HG03571 (cell line): ENCODE measurements around the gene TTC27.
A peak's percentile ranks its signal among the peaks of the same experiment; 100 is the strongest.

Source experiments
- ATAC-seq: cut with Tn5 transposase; IDR thresholded peaks from one replicate; pipeline ENCODE4 v1.9.1; 2021; ENCODE audit not compliant: unreplicated experiment

TTC27 gene

DNA sequence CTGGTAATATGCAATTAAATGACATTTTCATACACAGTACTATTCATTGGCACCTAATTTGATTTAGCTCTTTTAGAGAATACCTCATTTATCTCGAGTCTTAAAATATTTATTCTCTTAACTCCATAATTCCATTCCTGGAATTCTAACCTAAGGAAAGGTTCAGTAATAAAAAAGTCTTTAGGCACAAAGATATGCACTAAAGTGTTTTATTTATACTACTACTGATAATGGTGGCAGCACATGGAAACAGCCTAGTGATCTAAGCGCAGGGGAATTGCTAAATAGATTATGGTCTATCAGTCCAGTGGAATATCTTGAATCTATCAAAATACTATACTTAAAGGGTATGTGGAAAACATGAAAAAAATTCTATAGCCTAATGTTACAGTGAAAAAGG lies 176.4 kb downstream of the TTC27 start:
- no peak for ATAC-seq

DNA sequence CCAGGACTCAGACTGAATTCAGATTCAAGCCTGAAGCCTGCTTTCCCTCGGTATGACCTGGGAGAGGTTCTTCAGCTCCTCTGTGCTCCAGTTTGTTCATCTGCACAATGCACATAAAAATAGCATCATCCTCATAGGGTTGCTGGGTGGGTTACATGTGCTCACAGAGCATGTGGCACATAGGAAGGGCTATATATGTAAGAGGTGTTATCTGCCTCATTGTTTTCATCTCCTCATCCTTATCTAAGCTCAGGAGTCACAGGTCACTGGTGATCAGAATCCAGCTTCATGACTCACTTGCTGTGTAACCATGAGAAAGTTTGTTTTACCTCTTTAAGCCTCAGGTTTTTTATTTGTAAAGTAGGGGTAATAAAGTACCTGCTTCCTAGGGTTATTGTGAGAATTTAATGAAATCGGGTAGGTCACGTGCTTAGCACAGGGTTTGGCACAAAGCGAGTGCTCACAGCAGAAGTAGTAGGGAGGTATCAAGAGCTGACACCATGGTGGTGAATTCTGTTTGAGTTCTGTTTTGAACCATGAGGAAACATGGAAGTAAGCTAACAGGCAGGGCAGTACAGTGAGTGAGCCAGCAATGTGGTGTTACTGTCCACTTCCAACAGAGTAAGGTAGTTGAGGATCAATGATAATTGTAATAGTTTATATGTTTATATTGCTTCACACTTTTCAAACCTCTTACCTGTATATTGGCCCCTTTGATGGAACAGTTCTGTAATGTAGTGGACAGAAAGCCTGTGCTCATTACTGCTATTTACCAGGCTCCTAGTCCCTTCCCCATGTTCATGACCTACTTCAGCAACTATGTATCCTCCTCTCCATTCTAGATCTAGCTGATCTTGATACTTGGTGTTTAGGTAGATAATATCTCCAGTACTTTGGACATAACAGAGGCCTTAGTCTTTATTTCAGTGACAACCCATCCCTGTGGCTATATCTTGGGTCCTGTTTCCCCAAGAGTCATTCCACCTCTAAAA lies 177.6 kb downstream of the TTC27 start:
- ATAC-seq, result no peak

DNA sequence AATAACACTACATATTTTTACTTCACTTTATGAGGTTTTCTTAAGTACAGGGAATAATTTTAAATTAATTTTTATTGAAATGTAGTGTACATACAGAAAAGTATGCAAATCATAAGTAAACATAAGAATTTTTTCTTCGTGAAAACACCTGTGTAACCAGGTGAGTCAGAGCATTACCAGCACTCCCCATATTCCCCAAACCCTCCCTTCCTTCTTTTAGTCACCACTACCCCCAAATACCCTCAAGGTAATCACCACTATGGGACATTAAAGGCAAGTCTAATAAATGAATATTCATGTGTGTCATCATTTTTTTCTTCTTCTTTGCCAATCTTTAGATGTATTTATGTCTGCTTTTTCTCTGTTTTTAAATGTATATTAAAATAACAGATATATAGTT lies 179.0 kb downstream of the TTC27 start:
- no peak for ATAC-seq

DNA sequence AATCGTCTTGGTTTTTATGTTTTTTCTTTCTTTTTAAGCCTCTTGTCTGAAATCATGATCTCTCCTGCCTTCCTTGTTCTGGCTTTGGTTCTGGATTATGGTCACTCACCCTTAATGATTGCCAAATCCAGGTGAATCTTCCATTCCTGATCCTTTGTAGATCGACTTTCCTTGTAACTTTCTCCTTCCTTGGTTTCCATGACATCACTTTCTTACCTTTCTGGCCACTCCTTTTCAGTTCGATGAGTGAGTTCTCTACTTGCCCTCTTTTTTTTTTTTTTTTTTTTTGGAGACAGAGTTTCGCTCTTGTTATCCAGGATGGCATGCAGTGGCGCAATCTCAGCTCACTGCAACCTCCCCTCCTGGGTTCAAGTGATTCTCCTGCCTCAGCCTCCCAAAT lies 179.8 kb downstream of the TTC27 start:
- no peak for ATAC-seq

DNA sequence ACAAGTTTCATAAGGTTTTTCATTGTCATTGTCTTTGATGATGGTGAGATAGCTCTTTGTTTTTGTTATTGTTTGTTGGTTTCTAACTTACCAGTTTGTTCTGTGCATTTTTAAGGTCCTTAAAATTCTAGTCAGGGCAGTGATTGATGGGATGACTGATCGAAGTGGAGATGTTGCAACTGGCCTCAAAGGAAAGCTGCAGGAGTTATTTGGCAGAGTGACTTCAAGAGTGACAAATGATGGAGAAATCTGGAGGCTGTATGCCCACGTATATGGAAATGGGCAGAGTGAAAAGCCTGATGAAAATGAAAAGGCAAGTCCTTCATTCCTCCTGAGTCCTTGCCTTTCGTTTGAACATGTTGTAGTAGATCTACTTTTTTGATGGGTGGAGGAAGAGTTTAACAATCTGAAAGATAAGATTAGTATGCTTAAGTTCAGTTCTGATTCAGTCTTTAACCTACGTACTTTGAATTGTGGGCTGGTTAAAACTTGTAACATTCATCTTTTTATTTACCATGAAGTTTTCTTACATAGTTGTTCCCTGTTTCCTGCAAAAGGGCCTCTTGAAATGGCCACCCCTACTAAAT lies 183.2 kb downstream of the TTC27 start:
- no peak for ATAC-seq

DNA sequence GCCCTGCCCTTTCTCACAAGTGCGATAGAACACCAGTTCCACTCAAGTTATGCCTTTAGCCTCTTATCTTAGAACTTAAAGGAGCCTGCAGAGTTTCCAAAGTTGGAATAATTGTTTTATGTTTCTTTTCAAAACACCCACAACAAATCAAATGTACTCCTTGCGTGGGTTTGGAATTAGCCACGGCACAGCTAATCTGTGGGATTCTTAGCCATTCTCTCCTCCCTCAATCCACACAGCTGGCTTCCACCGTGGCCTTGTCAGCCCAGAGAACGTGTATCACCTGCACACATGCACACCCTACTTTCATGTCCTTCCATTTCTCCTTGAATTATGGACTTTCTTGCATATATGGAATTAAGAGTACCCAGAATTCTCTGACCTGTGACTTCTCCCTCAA lies 183.8 kb downstream of the TTC27 start:
- ATAC-seq, result no peak

DNA sequence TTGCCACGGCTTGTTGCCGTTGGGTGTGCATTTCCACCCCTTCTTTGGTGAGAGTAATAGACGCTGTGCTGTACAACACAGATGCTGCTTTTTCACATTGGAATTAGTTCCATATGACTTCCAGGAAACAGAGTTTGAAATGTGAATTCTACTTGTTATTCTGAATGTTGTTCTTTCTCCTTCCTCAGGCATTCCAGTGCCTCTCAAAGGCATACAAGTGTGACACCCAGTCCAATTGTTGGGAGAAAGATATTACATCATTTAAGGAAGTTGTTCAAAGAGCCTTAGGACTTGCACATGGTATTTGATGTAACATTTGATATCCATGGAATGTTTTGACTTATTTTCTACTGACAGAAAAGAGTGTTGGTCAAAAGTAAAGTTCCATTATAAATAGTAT lies 184.5 kb downstream of the TTC27 start:
- no peak for ATAC-seq

DNA sequence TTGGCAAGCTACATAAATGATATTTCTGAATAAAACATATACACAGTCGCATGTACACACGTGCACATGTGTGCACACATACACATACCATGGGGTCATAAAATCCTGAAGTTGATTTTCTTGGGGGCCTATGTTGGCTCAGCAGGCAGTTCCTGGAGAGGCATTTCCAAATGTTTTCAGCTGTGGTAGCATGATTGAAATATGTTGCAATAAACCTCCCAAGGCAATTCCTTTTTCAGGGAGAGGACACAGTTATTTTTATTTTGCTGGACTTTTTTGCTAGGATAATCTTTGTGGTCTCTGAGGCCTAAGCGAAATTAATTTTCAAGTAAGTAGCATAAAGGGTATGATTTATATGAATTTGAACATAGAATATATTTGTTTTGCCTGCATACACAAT lies 192.2 kb downstream of the TTC27 start:
- ATAC-seq, result no peak

DNA sequence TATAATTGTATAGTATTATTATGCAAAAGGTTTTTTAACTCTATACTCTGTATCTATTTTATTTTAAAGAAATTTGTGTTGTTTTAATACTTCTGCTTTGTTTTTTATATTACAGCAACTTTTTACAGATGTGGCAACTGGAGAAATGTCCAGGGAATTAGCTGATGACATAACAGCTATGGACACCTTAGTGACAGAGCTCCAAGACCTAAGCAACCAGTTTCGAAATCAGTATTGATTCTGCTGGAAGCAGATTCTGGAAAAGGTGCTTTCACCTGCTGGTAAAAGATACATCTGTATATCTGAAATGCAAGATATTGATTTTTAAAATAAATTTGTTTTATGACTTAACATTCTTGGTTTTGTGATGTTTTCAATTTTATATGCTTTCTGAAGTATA lies 192.9 kb downstream of the TTC27 start:
- ATAC-seq, result no peak

DNA sequence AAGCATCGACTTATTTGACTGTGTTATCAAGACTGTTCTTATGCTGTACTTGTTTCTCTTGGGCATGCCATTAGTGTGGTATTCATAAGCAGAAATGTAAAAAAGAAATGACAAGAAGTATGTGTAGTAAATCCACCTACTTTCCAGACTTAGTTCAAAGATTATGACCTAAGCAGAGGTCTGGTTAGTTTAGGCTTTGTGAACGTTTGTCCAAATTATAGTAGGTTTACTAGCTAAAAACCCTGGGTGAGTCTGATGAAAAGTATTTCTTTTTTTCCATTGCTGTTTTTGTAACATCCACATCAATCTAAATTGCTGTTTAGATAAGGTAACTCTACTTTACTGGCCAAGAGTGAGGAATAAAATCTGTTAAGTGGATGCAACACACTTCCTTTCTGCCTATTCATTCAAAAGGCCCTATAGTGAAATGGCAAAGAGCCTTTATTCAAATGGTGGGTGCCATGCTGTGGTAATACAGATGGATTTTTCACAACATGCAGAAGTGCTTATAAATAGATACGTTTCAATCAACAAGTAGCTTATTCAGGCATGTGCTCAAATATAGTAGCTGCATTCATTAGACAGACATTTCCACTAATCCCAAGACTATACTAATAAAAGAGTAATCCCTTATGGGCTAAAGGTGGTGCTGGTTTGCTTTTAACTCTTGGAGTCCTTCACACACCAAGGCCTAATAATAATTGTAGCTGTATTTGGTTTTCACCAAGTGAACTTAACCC lies 196.4 kb downstream of the TTC27 start:
- ATAC-seq, result no peak

DNA sequence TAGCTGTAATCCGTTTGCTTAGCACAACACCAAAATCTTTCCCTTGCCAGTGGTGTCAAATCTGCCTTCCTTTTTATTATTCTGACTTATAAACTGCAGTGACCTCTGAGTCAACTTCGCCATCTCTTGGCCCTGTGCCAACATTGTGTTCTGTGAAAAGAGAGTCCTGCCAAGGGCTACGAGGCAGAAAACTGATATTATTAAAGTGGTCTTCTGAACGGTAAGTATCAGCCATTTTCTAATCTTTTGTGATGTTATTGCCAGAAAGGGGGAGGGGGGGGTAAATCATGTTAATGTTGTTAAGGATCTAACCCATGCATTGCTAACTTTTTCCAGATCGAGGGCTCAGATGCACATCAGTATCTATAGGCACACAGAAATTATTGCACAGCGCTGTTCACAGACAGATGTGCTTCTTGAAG lies 197.5 kb downstream of the TTC27 start:
- ATAC-seq, result no peak

DNA sequence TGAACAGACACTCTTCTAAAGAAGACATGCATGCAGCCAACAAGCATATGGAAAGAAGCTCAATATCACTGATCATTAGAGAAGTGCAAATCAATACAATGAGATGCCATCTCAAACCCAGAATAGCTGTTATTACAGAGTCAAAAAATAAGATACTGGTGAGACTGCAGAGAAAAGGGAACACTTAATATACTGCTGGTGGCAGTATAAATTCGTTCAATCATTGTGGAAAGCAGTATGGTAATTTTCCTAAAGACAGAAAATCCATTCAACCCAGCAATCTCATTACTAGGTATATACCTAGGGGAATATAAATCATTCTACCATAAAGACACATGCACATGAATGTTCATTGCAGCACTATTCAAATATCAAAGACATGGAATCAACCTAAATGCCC lies 202.3 kb downstream of the TTC27 start:
- no peak for ATAC-seq

DNA sequence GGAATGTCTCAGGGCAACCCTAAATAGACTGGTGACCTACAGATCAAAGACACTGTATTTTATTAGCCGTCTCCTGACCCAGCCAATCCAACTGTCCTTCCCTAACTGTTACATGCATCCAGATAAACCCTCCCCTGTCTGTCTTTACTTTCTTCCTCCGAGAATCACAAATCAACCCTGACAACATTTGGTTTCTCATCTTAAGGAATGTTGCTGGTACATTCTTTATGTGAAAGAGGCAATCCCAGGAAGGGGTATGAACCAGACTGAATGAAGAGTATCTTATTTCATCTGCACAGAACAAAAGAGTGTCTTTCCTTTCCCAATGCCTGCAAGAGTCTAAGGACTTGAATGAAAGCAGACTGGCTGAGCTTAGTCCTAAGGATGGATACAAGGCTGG lies 205.0 kb downstream of the TTC27 start:
- no peak for ATAC-seq

DNA sequence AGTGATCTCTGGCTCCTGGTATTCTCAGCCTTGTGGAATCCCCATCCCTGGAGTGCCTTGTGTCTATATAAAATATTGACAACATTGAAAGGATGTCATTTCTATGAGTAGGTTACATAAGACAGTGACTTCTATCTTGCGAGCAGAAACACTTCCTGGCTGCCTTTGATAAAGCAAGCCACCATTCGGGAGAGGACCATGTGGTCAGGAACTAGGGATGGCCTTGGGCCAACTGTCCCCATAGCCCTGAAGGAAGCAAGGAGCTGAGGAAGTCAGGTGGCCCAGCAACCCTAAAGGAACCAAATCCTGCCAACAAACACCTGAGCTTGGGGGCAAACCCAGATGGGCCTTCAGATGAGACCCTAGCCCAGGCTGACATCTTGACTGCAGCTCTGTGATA lies 205.9 kb downstream of the TTC27 start:
- ATAC-seq, result no peak

DNA sequence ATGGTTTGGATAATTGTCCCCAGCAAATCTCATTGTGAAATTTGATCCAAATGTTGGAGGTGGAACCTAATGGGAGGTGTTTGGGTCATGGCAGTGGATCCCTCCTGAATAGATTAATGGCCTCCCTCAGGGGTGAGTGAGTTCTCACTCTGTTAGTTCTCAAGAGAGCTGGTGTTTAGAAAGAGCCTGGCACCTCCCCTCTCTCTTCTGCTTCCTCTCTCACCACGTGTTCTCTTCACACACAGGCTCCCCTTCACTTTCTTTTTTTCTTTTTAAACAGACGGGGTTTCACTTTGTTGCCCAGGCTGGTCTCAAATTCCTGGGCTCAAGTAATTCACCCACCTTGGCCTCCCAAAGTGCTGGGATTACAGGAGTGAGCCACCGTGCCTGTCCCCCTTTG lies 207.3 kb downstream of the TTC27 start:
- ATAC-seq, result no peak

DNA sequence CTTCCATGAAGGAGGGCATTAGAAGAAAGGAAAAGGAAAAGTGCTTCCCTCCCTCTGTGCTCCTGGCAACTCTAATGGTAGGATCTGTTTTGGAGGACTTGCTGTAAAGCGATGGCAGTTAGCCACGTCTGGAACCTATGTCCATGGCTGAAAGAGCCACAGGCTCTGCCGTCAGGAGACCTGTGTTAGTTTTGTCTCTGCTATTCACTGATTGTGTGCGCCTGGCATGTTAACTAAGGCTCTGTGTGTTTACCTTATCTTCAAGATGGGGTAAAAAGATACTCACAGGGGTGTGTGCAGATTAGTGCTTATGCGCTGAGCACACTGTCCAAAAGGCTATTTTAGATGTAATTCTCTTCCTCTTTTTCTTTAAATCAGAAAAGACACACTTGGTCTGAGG lies 209.1 kb downstream of the TTC27 start:
- no peak for ATAC-seq

DNA sequence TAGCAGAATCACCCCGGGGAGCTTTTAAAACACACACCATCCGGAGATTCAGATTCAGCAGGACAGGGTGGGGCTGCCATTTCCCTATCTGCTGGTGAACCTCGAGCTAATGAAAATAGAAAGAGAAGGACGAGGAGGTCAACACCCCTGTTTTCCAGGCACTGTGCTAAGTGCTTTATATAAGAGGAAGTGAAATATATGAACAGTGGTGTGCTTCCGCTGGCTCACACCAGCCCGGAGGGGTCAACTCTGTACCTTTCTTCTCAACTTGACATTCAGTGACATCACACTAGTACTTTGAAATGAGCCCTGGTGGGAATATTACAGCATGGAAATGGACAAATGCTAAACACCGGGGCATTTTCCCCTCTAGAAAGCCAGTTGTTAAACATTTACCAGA lies 210.6 kb downstream of the TTC27 start:
- peak; percentile 52 for ATAC-seq

DNA sequence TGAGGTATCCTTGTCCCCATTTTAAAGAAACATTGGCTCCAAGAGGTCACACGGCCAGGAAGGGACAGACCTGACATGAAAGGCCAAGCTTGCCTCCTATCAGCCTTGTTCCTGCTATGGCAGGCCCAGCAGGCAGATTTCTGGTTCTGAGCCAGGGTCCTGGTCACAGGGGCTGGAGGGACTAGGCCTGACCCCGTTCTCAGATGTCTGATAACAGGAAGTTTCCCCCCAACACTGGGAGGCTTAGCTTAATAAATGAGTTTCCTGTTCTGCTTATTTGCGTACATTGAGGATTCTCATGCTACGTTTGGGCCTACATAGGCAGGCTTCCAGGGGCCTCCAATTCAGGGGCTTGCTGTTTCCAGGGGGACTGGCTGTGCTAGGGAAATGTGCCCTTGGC lies 211.1 kb downstream of the TTC27 start:
- no peak for ATAC-seq

DNA sequence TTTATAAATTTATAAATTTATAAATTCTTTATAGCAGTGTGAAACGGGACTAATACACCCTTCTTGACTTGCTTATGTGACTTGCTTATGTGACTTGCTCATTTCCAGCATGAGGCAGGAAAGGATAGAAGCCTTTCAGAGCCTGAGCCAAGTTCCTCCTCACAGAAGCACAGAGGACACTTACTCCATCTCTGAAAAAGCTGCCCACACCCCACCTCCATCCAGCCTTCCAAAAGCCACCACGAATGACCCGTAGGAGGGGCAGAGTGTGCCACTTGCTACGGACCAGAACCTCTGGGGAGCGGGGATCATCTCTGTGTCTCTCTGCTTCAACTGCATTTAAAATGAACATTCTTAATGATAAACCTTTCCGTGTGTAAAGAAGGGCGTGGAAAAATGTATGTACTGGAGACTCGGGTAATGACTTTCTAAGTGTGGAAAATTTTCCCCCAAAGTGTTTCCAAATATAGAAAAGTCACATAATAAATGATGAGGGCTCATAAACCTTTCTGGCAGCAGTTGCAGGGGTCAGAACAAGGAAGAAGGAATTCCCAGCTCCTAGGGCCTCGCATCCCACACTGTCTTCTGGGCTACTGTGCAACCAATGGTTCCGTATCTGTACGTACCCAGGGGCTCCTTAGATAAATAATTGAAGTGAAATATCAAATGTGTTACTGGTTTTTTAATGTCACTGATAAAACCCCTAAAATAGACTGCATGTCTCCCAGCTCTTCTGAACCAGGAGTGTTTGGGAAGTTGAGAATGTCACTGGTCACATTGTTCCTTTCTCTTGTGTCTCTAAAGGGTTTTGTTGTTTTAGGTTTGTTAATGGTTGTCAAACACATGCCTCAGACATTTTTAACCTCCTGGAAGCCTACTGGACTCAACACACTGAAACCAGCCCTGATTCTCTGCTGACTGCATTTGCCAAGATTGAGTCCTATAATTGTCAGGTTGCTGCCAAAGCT lies 214.4 kb downstream of the TTC27 start:
- no peak for ATAC-seq

DNA sequence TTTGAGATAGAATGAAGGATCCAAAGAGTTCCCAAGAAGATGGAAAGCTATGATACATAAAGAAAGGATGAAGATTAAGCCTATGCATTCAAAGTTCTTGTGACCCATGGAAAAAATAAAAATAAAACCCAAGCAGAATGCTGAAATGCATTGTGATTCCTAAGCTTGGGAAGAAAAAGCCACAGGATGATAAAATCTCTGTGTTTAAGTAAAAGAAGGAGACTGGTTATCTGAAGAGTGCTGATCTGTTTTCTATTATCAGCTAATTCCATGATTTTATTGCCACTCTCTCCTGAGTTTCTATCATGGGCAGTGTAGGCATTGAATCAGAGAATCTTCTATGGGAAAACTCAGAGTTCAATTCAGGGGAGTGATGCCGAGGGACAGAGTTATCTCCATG lies 215.8 kb downstream of the TTC27 start:
- ATAC-seq, result no peak

DNA sequence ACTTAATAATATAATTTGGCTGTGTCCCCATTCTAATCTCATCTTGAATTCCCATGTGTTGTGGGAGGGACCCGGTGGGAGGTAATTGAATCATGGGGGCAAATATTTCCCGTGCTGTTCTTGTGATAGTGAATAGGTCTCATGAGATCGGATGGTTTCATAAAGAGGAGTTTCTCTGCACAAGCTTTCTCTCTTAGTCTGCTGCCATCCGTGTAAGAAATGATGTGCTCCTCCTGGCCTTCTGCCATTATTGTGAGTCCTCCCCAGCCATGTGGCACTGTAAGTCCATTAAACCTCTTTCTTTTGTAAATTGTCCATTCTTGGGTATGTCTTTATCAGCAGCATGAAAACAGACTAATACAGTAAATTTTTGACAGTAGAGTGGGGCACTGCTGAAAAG lies 216.4 kb downstream of the TTC27 start:
- no peak for ATAC-seq
